ENCODE results near the gene NAPB. TPM values are rescaled to one million over a fixed set of nuclear protein-coding genes. Genes with fewer than 3 reads are reported as not detected.

NAPB gene
- total RNA-seq, 1 donor from 2014 or later = 7.5 TPM

DNA sequence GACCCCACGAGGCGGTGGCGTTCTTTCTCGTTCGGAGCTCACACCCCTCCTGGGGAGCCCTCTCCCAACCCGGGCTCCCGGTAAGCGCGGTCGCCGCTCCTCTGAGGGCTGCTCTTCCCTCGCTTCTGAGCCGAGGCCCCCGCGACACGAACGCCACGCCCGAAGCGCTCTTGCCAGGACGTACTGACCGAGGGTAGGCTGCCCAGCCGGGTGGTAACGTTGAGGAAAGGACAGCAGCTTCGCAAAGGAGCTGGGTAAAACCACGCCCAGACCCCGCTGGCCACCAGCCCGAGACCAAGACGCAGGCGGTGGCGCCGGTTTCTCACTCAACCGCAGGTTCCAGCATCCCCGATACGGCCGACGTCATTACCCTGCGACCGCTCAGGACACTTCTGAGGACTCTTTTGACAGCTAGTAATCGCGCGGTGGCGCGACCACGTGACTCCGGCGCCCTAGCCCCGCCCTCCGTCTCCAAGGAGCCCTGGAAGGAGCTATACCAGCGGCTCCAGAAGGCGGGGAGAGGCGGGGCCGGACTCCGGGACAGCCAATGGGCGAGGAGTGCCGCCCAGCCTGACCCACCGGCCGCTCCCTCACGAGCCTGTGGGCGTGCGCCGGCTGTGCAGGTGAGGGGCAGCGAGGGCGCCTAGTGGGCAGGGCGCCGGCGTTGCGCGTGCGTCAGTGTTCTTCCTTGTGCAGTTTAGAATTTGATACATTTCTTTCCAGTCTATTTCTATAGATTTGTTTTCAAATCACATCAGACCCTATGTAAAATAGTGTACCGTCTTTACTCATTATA is 63.3 kb downstream of the NAPB start:
- peak; percentile 100 for DNase-seq (ENCODE audit: low spot score)
- peak overlapping the region; percentile 95 for H3K27ac Mint-ChIP-seq (ENCODE audit: unreplicated experiment)
- H3K4me1 Mint-ChIP-seq (ENCODE audit: low read depth) = peaks cover 24% of the 10 kb centered on the region
- no peaks in the 10 kb centered on the region for H3K9me3 Mint-ChIP-seq (ENCODE audit: low read depth)
- TF ChIP-seq, protein P1, sequence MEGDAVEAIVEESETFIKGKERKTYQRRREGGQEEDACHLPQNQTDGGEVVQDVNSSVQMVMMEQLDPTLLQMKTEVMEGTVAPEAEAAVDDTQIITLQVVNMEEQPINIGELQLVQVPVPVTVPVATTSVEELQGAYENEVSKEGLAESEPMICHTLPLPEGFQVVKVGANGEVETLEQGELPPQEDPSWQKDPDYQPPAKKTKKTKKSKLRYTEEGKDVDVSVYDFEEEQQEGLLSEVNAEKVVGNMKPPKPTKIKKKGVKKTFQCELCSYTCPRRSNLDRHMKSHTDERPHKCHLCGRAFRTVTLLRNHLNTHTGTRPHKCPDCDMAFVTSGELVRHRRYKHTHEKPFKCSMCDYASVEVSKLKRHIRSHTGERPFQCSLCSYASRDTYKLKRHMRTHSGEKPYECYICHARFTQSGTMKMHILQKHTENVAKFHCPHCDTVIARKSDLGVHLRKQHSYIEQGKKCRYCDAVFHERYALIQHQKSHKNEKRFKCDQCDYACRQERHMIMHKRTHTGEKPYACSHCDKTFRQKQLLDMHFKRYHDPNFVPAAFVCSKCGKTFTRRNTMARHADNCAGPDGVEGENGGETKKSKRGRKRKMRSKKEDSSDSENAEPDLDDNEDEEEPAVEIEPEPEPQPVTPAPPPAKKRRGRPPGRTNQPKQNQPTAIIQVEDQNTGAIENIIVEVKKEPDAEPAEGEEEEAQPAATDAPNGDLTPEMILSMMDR (IDR thresholded peaks at IDR 0.05) = no peak
- peak overlapping the region; percentile 86 for H3K4me3 Mint-ChIP-seq (ENCODE audit: unreplicated experiment)
- H3K36me3 Mint-ChIP-seq (ENCODE audit: low read depth) = peaks cover 2% of the 10 kb centered on the region
- no peaks in the 10 kb centered on the region for H3K27me3 Mint-ChIP-seq (ENCODE audit: low read depth)

- peaks cover 36% of the 10 kb centered on the region for H3K4me1 Mint-ChIP-seq (ENCODE audit: low read depth)
- peaks cover 2% of the 10 kb centered on the region for H3K36me3 Mint-ChIP-seq (ENCODE audit: low read depth)
- no peaks in the 10 kb centered on the region for H3K27me3 Mint-ChIP-seq (ENCODE audit: low read depth)
- H3K9me3 Mint-ChIP-seq (ENCODE audit: low read depth) = no peaks in the 10 kb centered on the region
- DNase-seq (ENCODE audit: low spot score) = no peak
- no peak overlapping the region for H3K27ac Mint-ChIP-seq (ENCODE audit: unreplicated experiment)
- H3K4me3 Mint-ChIP-seq (ENCODE audit: unreplicated experiment) = no peak overlapping the region
- TF ChIP-seq, protein P1 (IDR thresholded peaks at IDR 0.05) = no peak
Observed at GRCh38 chr20:23356203-23356602, 65.1 kb downstream of the NAPB start.

GRCh38 chr20:23350904-23351838 is 70.1 kb downstream of the NAPB start:
- Mint-ChIP-seq H3K4me1 (ENCODE audit: low read depth) (peaks cover 22% of the 10 kb centered on the region), H3K36me3 (ENCODE audit: low read depth) (peaks cover 2% of the 10 kb centered on the region), H3K4me3 (ENCODE audit: unreplicated experiment) (peak overlapping the region; percentile 94), H3K27ac (ENCODE audit: unreplicated experiment) (peak overlapping the region; percentile 87), H3K9me3 (ENCODE audit: low read depth) (no peaks in the 10 kb centered on the region), H3K27me3 (ENCODE audit: low read depth) (no peaks in the 10 kb centered on the region)
- TF ChIP-seq, protein P1 (IDR thresholded peaks at IDR 0.05) = no peak
- DNase-seq (ENCODE audit: low spot score) = peak; percentile 90

GRCh38 chr20:23350196-23350903 is 70.9 kb downstream of the NAPB start, which contains the start of gene NXT1:
NXT1 (plus strand) TSS chr20:23350791; CDS start chr20:23354042, 3,251 bp downstream.
- peak; percentile 99 for DNase-seq (ENCODE audit: low spot score)
- no peaks in the 10 kb centered on the region for H3K27me3 Mint-ChIP-seq (ENCODE audit: low read depth)
- TF ChIP-seq, protein P1 (IDR thresholded peaks at IDR 0.05) = no peak
- H3K4me3 Mint-ChIP-seq (ENCODE audit: unreplicated experiment) = peak within 1 kb of the TSS; percentile 94
- peak within 1 kb of the TSS; percentile 100 for H3K27ac Mint-ChIP-seq (ENCODE audit: unreplicated experiment)
- H3K4me1 Mint-ChIP-seq (ENCODE audit: low read depth) = peaks cover 22% of the 10 kb centered on the region
- peaks cover 2% of the 10 kb centered on the region for H3K36me3 Mint-ChIP-seq (ENCODE audit: low read depth)
- H3K9me3 Mint-ChIP-seq (ENCODE audit: low read depth) = no peaks in the 10 kb centered on the region

All from chondrocyte (in vitro differentiated cells).